ENCODE measurements around the gene MAJIN.
A peak's percentile ranks its signal among the peaks of the same experiment; 100 is the strongest.

The MAJIN gene

GRCh38 chr11:64931290-64931689 lies 40.6 kb downstream of the MAJIN start:
- FAIRE-seq = no peak

- no peak for FAIRE-seq
Measured at GRCh38 chr11:64930340-64930739, 41.6 kb downstream of the MAJIN start.

- FAIRE-seq = no peak
Measured at GRCh38 chr11:64929625-64930024, 42.3 kb downstream of the MAJIN start.

GRCh38 chr11:64928957-64929356 lies 43.0 kb downstream of the MAJIN start:
- no peak for FAIRE-seq

- no peak for FAIRE-seq
Measured at GRCh38 chr11:64926689-64927088, 45.2 kb downstream of the MAJIN start.

- no peak for FAIRE-seq
Measured at GRCh38 chr11:64925536-64926436, 46.1 kb downstream of the MAJIN start.

GRCh38 chr11:64924910-64925284 lies 47.0 kb downstream of the MAJIN start:
- FAIRE-seq = no peak

- FAIRE-seq = peak; percentile 92
Measured at GRCh38 chr11:64923944-64924909, 47.7 kb downstream of the MAJIN start, which contains the start of gene PPP2R5B. Gene PPP2R5B (plus strand): TSS chr11:64924689. CDS start chr11:64925735, 1,046 bp downstream.

GRCh38 chr11:64923151-64923661 lies 48.7 kb downstream of the MAJIN start:
- FAIRE-seq = no peak

- FAIRE-seq = no peak
Measured at GRCh38 chr11:64921384-64921783, 50.5 kb downstream of the MAJIN start.

GRCh38 chr11:64920124-64920523 lies 51.8 kb downstream of the MAJIN start:
- FAIRE-seq = no peak

GRCh38 chr11:64919627-64920026 lies 52.3 kb downstream of the MAJIN start:
- FAIRE-seq = no peak

- no peak for FAIRE-seq
Measured at GRCh38 chr11:64918017-64918416, 53.9 kb downstream of the MAJIN start.

- no peak for FAIRE-seq
Measured at GRCh38 chr11:64917663-64917995, 54.3 kb downstream of the MAJIN start.

GRCh38 chr11:64916775-64917662 lies 54.9 kb downstream of the MAJIN start, which contains the start of gene ATG2A:
Gene ATG2A (minus strand): TSS chr11:64917209. CDS start chr11:64917135, 74 bp downstream.
- FAIRE-seq = peak; percentile 93

GRCh38 chr11:64916040-64916774 lies 55.7 kb downstream of the MAJIN start:
- FAIRE-seq = no peak

GRCh38 chr11:64915376-64915887 lies 56.5 kb downstream of the MAJIN start:
- FAIRE-seq = no peak

GRCh38 chr11:64914123-64914522 lies 57.8 kb downstream of the MAJIN start:
- no peak for FAIRE-seq

- no peak for FAIRE-seq
Measured at GRCh38 chr11:64913171-64913727, 58.7 kb downstream of the MAJIN start.

- no peak for FAIRE-seq
Measured at GRCh38 chr11:64911689-64912088, 60.2 kb downstream of the MAJIN start.

GRCh38 chr11:64911142-64911541 lies 60.8 kb downstream of the MAJIN start:
- FAIRE-seq = no peak
